Effector memory CD4-positive, alpha-beta T cell (primary cell): ENCODE results near the gene GALR2.

Experiments used
- DNase-seq, 3 donors: peaks; one replicate each; pipeline ENCODE4 v3.0.0-alpha.2; 2020
- H3K27ac ChIP-seq: 2 replicates; pipeline ENCODE4 v1.7.0; 2013; ENCODE audit warnings: mild to moderate bottlenecking, low read length, moderate library complexity; ENCODE audit not compliant: insufficient read depth, poor library complexity, severe bottlenecking
- H3K27me3 ChIP-seq: replicated peaks from 2 replicates; pipeline ENCODE4 v1.7.0; 2013; ENCODE audit warnings: mild to moderate bottlenecking, low read length; ENCODE audit not compliant: insufficient read depth, control insufficient read depth, poor library complexity, severe bottlenecking
- H3K36me3 ChIP-seq: 2 replicates; pipeline ENCODE4 v1.7.0; 2013; ENCODE audit warnings: mild to moderate bottlenecking, low read length, moderate library complexity; ENCODE audit not compliant: control insufficient read depth, insufficient read depth
- H3K4me1 ChIP-seq: 2 replicates; pipeline ENCODE4 v1.7.0; 2013; ENCODE audit warnings: low read length, mild to moderate bottlenecking; ENCODE audit not compliant: control insufficient read depth, insufficient read depth, poor library complexity, severe bottlenecking
- H3K4me3 ChIP-seq: 2 replicates; pipeline ENCODE4 v1.7.0; 2013; ENCODE audit warnings: low read length, low read depth, mild to moderate bottlenecking; ENCODE audit not compliant: insufficient read depth, poor library complexity, severe bottlenecking
- H3K9me3 ChIP-seq: 2 replicates; pipeline ENCODE4 v1.7.0; 2013; ENCODE audit warnings: mild to moderate bottlenecking, low read length, moderate library complexity; ENCODE audit not compliant: control insufficient read depth

The GALR2 gene

DNA sequence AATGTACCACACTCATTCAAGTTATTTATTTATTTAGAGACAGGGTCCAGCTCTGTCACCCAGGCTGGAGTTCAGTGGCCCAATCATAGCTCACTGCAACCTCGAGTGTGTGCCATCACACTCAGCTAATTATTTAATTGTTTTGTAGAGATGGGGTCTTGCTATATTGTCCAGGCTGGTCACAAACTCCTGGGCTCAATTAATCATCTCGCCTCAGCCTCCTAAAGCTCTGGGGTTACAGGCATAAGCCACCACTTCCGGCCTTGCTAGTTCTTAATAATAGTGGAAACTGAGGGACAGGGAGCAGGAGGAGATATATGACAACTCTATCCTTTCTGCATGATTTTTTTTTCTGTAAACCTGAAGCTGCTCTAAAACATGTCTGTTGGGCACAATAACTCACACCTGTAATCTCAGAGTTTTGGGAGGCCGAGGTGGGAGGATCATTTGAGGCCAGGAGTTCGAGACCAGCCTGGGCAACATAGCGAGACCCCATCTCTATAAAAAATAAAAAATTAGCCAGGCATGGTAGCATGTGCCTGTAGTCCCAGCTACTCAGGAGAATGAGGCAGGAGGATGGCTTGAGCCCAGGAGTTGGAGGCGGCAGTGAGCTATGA is 40.7 kb downstream of the GALR2 start:
- Histone ChIP-seq H3K27me3 (no peaks in the 10 kb centered on the region), H3K27ac (no peak overlapping the region), H3K9me3 (no peaks in the 10 kb centered on the region), H3K4me1 (no peaks in the 10 kb centered on the region), H3K36me3 (no peaks in the 10 kb centered on the region), H3K4me3 (no peak overlapping the region)
- no peak for DNase-seq

DNA sequence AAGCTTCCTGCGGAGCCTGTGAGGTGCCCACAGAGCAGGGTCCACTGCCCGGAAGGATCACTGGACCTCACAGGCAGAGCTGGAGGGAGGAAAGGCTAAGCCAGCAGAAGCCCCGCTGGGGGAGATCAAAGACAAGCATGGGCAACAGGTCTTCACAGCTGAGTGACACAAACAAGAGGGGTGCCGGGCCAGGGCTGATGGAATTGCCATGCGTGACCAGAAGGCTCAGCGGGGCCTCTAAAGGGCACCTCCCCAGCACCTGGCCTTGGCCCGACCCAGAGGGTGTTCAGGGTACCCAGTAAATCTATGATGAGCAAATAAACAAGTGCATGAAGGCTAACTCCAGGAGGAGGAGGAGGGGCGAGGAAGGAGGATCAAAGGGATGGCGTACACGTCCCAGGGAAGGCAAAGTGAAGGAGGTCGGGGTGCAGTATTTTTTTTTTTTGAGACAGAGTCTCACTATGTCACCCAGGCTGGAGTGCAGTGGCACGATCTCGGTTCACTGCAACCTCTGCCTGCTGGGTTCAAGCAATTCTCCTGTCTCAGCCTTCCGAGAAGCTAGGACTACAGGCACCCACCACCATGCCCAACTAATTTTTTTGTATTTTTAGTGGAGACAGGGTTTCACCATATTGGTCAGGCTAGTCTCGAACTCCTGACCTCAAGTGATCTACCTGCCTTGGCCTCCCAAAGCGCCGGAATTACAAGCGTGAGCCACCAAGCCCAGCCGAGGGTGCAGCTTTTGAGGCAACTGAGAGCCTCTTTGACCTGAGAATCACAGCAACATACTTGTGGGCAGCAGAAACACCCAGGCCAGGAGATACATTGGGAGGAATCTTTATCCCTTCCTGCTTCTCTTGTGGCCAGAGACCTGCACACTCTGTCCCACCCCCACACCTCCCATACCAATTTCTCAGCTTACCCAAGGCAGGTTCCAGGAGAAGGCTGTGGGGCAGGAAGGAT is 45.1 kb downstream of the GALR2 start:
- H3K9me3 ChIP-seq = no peaks in the 10 kb centered on the region
- no peaks in the 10 kb centered on the region for H3K36me3 ChIP-seq
- no peak overlapping the region for H3K4me3 ChIP-seq
- H3K4me1 ChIP-seq = peaks cover 5% of the 10 kb centered on the region
- DNase-seq = no peak
- H3K27me3 ChIP-seq = no peaks in the 10 kb centered on the region
- no peak overlapping the region for H3K27ac ChIP-seq

DNA sequence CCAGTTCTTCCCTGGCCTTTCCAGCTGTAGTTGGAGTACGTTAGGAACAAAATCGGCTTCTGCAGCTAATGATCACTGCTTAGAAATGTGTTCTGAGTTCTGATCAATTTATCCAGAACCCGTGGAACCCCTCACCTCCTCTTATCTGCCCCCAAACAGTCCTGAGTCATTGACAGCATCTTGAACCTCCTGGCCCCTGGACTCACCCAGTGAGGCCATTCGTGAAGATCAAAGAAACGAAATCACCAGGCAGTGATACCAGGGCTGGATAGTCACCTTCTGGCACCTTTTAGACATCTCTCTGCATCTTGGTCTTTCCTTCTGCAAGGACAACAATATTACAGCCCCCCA is 46.1 kb downstream of the GALR2 start:
- Histone ChIP-seq H3K9me3 (no peaks in the 10 kb centered on the region), H3K4me1 (peaks cover 5% of the 10 kb centered on the region), H3K36me3 (no peaks in the 10 kb centered on the region), H3K4me3 (no peak overlapping the region), H3K27ac (no peak overlapping the region), H3K27me3 (no peaks in the 10 kb centered on the region)
- no peak for DNase-seq

DNA sequence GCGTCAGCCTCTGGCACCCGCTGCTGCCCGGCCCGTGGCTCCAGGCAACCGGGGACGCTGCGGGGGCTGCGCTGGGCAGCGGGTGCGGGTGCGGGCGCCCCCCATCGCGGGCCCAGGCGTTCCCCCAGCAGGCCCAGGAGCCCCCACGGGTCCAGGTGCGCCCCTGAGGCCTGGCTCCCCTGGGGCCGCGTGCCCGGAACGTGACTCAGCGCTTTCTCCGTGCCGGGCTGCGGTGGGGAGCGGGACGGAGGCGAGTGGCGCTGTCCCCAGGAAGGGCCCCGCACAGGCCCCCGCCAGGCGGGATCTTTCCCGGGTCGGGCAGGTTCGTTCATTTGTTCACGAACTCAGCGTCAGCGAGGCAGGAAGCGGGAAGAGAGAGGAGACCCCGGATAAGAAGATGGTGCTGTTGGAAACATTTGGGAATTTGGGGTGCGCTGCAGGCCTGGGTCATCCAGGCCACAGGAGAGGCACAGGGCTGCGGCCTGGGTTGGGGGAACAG is 47.4 kb downstream of the GALR2 start:
- no peaks in the 10 kb centered on the region for H3K27me3 ChIP-seq
- H3K9me3 ChIP-seq = no peaks in the 10 kb centered on the region
- no peak overlapping the region for H3K27ac ChIP-seq
- H3K4me3 ChIP-seq = peak overlapping the region; percentile 37
- peaks cover 5% of the 10 kb centered on the region for H3K4me1 ChIP-seq
- no peak for DNase-seq
- no peaks in the 10 kb centered on the region for H3K36me3 ChIP-seq

DNA sequence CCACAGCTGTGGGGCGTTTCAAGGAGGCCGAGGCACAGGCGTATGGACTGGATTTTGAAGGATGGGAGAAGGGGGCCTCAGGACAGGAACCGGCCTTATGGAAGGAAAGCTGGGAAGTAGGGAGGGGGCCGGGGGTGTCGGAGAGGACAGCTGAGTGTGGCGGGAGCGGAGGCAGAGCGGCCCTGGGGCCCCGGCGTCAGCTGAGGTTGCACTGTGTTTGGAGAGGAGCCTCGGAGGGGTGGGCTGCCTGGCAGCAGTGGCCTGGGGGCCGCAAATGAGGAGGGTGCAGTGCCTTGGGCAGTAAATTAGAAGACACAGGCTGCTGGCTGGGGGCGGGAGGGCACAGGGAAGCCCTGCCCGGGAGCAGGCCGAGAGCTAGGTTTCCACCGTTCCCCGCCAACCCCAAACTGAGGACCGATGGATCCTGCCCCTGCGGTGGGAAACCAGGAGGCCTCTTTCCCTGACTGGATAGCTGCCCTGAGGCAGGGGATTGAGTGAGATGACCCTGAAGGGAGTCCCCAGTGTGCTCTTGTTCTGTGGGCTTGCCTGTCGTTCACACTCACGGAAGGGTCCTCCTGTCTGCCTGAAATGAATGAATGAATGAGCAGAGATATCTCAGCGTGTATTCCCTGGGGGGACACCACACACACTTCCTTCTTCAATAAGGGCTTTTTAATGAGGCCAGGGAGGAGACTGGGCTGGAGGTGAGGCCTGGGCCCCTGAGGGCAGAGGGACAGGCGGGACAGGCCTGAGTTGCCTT is 48.0 kb downstream of the GALR2 start:
- H3K9me3 ChIP-seq = no peaks in the 10 kb centered on the region
- DNase-seq = no peak
- H3K4me3 ChIP-seq = no peak overlapping the region
- no peak overlapping the region for H3K27ac ChIP-seq
- no peaks in the 10 kb centered on the region for H3K36me3 ChIP-seq
- no peaks in the 10 kb centered on the region for H3K27me3 ChIP-seq
- H3K4me1 ChIP-seq = peaks cover 5% of the 10 kb centered on the region

DNA sequence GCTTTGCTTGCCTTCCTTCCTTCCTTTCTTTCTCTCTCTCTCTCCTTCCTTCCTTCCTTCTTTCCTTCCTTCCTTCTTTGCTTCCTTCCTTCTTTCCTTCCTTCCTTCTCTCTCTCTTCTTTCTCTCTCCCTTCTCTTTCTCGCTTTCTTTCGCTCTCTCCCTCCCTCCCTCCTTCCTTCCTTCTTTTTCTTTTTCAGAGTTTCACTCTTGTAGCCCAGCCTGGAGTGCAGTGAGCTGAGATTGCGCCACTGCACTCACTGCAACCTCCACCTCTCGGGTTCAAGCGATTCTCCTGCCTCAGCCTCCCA is 48.6 kb downstream of the GALR2 start:
- Histone ChIP-seq H3K4me3 (no peak overlapping the region), H3K4me1 (peaks cover 5% of the 10 kb centered on the region), H3K9me3 (no peaks in the 10 kb centered on the region), H3K36me3 (no peaks in the 10 kb centered on the region), H3K27me3 (no peaks in the 10 kb centered on the region), H3K27ac (no peak overlapping the region)
- DNase-seq = no peak

DNA sequence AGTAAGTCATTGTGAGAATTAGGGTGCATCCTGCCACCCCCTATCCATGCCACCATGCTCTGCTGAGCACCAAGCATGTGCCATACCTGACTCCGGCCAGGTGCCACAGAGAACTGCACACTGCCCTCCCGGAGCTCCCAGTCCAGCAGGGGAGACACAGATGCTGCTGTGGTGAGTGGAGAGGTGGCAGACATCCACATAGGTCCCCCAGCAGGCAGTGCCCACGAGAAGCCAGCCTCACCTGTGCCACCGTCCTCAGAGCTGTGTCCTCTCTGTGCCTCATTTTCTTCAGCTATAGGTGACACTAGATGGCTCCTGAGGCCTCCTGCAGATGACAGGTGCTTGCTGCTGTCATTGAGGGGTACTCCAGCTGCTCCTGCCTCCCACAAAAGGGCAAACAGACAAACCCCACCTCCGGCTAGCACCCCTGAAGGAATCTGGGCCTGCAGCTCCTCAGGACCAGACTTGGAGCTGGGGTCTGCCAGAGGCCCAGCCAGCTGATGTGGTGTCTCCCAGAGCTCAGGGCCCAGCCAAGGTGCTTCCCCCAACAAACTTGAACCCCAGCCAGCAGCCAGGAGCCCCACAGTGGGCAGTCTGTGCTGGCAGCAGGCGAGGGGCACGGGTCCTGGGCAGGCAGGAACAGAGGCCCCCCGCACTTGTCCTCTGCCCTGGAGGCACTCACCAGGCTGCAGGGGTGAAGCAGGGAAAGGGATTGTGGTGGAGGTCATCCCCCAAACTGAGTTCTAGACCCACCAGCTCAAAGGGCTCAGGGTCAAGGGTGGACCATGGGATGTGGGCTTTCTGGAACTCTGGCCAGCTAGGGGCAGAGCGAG is 49.4 kb downstream of the GALR2 start:
- no peak overlapping the region for H3K27ac ChIP-seq
- no peaks in the 10 kb centered on the region for H3K9me3 ChIP-seq
- no peak for DNase-seq
- H3K27me3 ChIP-seq = no peaks in the 10 kb centered on the region
- H3K4me3 ChIP-seq = no peak overlapping the region
- H3K36me3 ChIP-seq = no peaks in the 10 kb centered on the region
- peaks cover 5% of the 10 kb centered on the region for H3K4me1 ChIP-seq

DNA sequence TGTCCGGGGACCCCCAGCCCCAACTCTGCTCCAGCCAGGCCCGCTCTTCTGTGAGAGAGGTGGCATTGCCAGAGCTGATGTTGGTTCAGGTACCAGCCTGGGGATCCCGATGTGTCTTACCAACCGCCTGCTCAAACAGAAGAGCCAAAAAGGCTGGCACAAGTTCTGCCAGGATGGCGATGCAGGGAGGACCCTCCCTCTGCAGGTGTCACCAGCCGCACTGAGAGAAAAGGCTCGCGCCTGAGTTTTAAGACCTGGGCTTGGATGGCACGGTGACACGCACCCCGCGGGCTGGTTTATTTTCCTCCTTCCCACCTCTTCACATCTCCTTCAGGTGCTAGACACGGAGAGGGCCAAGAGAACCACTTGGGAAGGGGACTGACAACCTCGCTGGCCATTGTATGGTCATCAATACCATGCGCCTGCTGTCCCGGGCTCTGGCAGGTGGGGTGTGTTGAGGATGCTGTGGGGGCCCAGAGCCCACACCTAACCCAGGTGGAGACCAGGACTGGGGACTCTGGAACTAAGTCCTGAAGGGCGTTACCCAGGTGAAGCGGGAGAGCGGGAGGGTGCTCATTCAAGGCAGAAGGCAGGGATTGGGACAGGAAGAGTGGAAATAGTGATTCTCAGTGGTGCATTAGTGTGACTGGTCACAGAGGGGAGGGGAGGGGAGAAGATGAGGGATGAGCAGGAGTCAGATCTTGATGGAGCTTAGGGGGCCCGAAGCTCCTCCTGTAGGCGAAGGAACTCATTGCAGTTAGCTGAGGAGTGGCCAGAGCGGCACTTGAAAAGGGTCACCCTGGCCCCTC is 50.2 kb downstream of the GALR2 start:
- H3K27ac ChIP-seq = no peak overlapping the region
- DNase-seq = no peak
- H3K9me3 ChIP-seq = no peaks in the 10 kb centered on the region
- H3K36me3 ChIP-seq = no peaks in the 10 kb centered on the region
- H3K4me3 ChIP-seq = no peak overlapping the region
- H3K4me1 ChIP-seq = peaks cover 5% of the 10 kb centered on the region
- H3K27me3 ChIP-seq = no peaks in the 10 kb centered on the region

DNA sequence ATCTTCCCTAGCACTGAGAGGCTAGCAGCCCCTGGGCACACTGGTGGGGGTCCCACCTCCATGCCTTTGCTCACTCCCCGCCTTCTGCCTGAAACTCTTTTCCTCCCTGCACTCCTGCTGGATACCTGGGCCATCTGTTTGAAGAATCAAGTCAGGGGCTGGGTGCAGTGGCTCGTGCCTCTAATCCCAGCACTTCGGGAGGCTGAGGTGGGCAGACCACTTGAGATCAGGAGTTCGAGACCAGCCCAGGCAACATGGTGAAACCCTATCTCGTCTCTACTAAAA is 50.8 kb downstream of the GALR2 start:
- DNase-seq = no peak
- H3K4me1 ChIP-seq = peaks cover 5% of the 10 kb centered on the region
- H3K4me3 ChIP-seq = no peak overlapping the region
- no peaks in the 10 kb centered on the region for H3K36me3 ChIP-seq
- no peaks in the 10 kb centered on the region for H3K9me3 ChIP-seq
- H3K27ac ChIP-seq = no peak overlapping the region
- H3K27me3 ChIP-seq = no peaks in the 10 kb centered on the region
